A673 (cell line): ENCODE measurements around the gene GJD3. TPM values are rescaled to one million over a fixed set of nuclear protein-coding genes. Genes with fewer than 3 reads are reported as not detected.
"Not testable (repeated sequence)": the region's sequence is repeated elsewhere in the genome, so short reads cannot be mapped to it uniquely, and the experiment has no call there.

Experiments used
- BruUV-seq: library from RNA; stranded (reverse); fragments of 400-500 nt; replicated peaks from 2 replicates; lab custom pipeline; 2021; lab: Mats Ljungman, UMichigan
- CTCF ChIA-PET: fragments of 300-600 bp; sonication (Branson Sonifier 250); formaldehyde crosslinking; loops from one replicate; lab custom pipeline; 2022; ENCODE audit warnings: antibody characterized with exemption; lab: Charles Lee
- POLR2A ChIA-PET: fragments of 300-600 bp; sonication (Branson Sonifier 250); formaldehyde crosslinking; loops from one replicate; lab custom pipeline; 2022; ENCODE audit warnings: antibody characterized with exemption; ENCODE audit not compliant: low non-redundant PET; lab: Charles Lee
- DNase-seq: peaks from one replicate; pipeline ENCODE4 v3.0.0-alpha.2; 2015; ENCODE audit warnings: low spot score
- H3K27ac ChIP-seq: fragments of 200-600 bp; sonication (generic); 2 replicates; pipeline ENCODE4 v1.5.1; 2016; ENCODE audit warnings: mixed run types, low read depth, mild to moderate bottlenecking, mixed read lengths, antibody characterized with exemption, low read length; ENCODE audit not compliant: poor library complexity, severe bottlenecking
- H3K27me3 ChIP-seq: fragments of 200-600 bp; sonication (generic); replicated peaks from 2 replicates; pipeline ENCODE4 v1.6.1; 2017; ENCODE audit warnings: mixed run types, low read depth, mild to moderate bottlenecking, mixed read lengths, antibody characterized with exemption, low read length; ENCODE audit not compliant: insufficient read depth, poor library complexity
- H3K36me3 ChIP-seq: fragments of 200-600 bp; sonication (generic); 2 replicates; pipeline ENCODE4 v1.6.1; 2016; ENCODE audit warnings: mixed run types, mild to moderate bottlenecking, mixed read lengths, antibody characterized with exemption, low read length; ENCODE audit not compliant: insufficient read depth, poor library complexity, severe bottlenecking
- H3K4me1 ChIP-seq: fragments of 200-600 bp; sonication (generic); 2 replicates; pipeline ENCODE4 v1.6.1; 2017; ENCODE audit warnings: mixed run types, mild to moderate bottlenecking, mixed read lengths, antibody characterized with exemption, low read length; ENCODE audit not compliant: insufficient read depth, poor library complexity, severe bottlenecking
- H3K4me3 ChIP-seq: fragments of 200-600 bp; sonication (generic); 2 replicates; pipeline ENCODE4 v1.5.1; 2016; ENCODE audit warnings: low read depth, mixed run types, mild to moderate bottlenecking, mixed read lengths, low read length; ENCODE audit not compliant: poor library complexity, severe bottlenecking
- H3K9me3 ChIP-seq: fragments of 200-600 bp; sonication (generic); 2 replicates; pipeline ENCODE4 v1.6.1; 2016; ENCODE audit warnings: mixed run types, low read depth, mild to moderate bottlenecking, mixed read lengths, antibody characterized with exemption, low read length; ENCODE audit not compliant: poor library complexity, severe bottlenecking
- CTCF ChIP-seq: fragments of 300-800, 200-600 bp; sonication (generic); conservative IDR thresholded peaks from 2 replicates; pipeline ENCODE4 v1.5.1; 2017; ENCODE audit warnings: low read depth, mild to moderate bottlenecking, antibody characterized with exemption, low read length, moderate library complexity, mixed read lengths
- EZH2 ChIP-seq: fragments of 200-600 bp; sonication (generic); IDR thresholded peaks from 2 replicates; pipeline ENCODE4 v1.6.1; 2017; ENCODE audit warnings: borderline replicate concordance, low read depth, mild to moderate bottlenecking, mixed read lengths, antibody characterized with exemption, low read length; ENCODE audit not compliant: poor library complexity, severe bottlenecking
- intact Hi-C: fragments of 100-400 bp; cut with micrococcal nuclease; formaldehyde crosslinking; loops from one replicate; pipeline ENCODE4 v1.10.0; 2022; ENCODE audit not compliant: unreplicated experiment
- total RNA-seq: library from RNA; stranded (reverse); gene quantifications from 2 replicates; pipeline ENCODE4 v1.2.3, GENCODE V29; 2021

Gene GJD3
- total RNA-seq, 1 experiment from 2014 or later = not detected

- BruUV-seq = no TSS peak
- H3K27me3 ChIP-seq = no peaks in the 10 kb centered on the region
- ChIA-PET POLR2A (no interaction called here), CTCF (no interaction called here)
- H3K4me1 ChIP-seq = no peaks in the 10 kb centered on the region
- H3K27ac ChIP-seq = no peak overlapping the region
- peaks cover 94% of the 10 kb centered on the region for H3K36me3 ChIP-seq
- H3K4me3 ChIP-seq = no peak overlapping the region
- intact Hi-C loops = no loop called here
- no peak for DNase-seq
- H3K9me3 ChIP-seq = no peaks in the 10 kb centered on the region
- TF ChIP-seq CTCF (no peak), EZH2 (no peak)
Measured at GRCh38 chr17:40404003-40404402, 39.5 kb upstream of the GJD3 start.

- no TSS peak for BruUV-seq
- H3K36me3 ChIP-seq = peaks cover 96% of the 10 kb centered on the region
- H3K9me3 ChIP-seq = no peaks in the 10 kb centered on the region
Measured at GRCh38 chr17:40402668-40403067, 38.1 kb upstream of the GJD3 start.

GRCh38 chr17:40399185-40399584, 34.6 kb upstream of the GJD3 start:
- no peaks in the 10 kb centered on the region for H3K4me1 ChIP-seq
- no peak overlapping the region for H3K4me3 ChIP-seq
- peaks cover 99% of the 10 kb centered on the region for H3K36me3 ChIP-seq
- ChIA-PET POLR2A (no interaction called here), CTCF (no interaction called here)
- intact Hi-C loops = no loop called here
- peak; percentile 61 for DNase-seq
- TF ChIP-seq EZH2 (no peak), CTCF (peak; percentile 49)
- no peaks in the 10 kb centered on the region for H3K27me3 ChIP-seq
- no peaks in the 10 kb centered on the region for H3K9me3 ChIP-seq
- BruUV-seq = no TSS peak
- H3K27ac ChIP-seq = no peak overlapping the region

More at GRCh38 chr17:40402668-40403067, 38.1 kb upstream of the GJD3 start:
- no peak overlapping the region for H3K4me3 ChIP-seq
- intact Hi-C loops = no loop called here
- CTCF ChIA-PET = no interaction called here
- POLR2A ChIA-PET = no interaction called here
- no peak for DNase-seq
- no peak overlapping the region for H3K27ac ChIP-seq
- no peak for TF ChIP-seq CTCF
- TF ChIP-seq EZH2 = no peak
- no peaks in the 10 kb centered on the region for H3K4me1 ChIP-seq
- H3K27me3 ChIP-seq = no peaks in the 10 kb centered on the region

- peaks cover 41% of the 10 kb centered on the region for H3K36me3 ChIP-seq
- DNase-seq, CTCF ChIA-PET, BruUV-seq, H3K27me3 ChIP-seq, H3K4me1 ChIP-seq, H3K4me3 ChIP-seq, H3K27ac ChIP-seq, H3K9me3 ChIP-seq, intact Hi-C loops: not testable (repeated sequence)
- POLR2A ChIA-PET = interaction anchor here (0.7 kb wide), 1 partner anchor 84 kb away, joined by 3 read pairs; no protein-coding TSS in a partner anchor
Measured at GRCh38 chr17:40386555-40386954, 22.0 kb upstream of the GJD3 start.
